Pancreas (tissue), 10 donors: ENCODE measurements around the gene CDH1. TPM values are rescaled to one million over a fixed set of nuclear protein-coding genes. Genes with fewer than 3 reads are reported as not detected.

ENCODE experiments used
- ATAC-seq, 4 donors: fragments of 200-7000 bp; cut with Tn5 transposase; one replicate each; pipeline versions ENCODE4 v1.8.0 to v1.9.1; 2020; ENCODE audit warnings: mild to moderate bottlenecking in 4 of 4, moderate library complexity in 4 of 4
- DNase-seq, 6 donors: peaks; one replicate each; pipeline ENCODE4 v3.0.0-alpha.2; 2020
- FAIRE-seq: peaks from 2 replicates; lab custom pipeline; 2012; peaks lifted over from hg19 to GRCh38; lab: Jason Lieb, UNC
- H3K27ac ChIP-seq, 4 donors: fragments of 200-600 bp; sonication (generic); 1 replicate in 3 of 4; 2 replicates in 1 of 4; pipeline versions ENCODE4 v1.5.0 to v1.8.0; 2020
- H3K27me3 ChIP-seq, 4 donors: fragments of 200-600 bp; one replicate each; pipeline ENCODE4 v1.8.0; 2021
- H3K36me3 ChIP-seq, 3 donors: fragments of 200-600 bp; sonication (generic) in 1 of 3; one replicate each; pipeline versions ENCODE4 v1.5.0 to v1.8.0; 2020 to 2021
- H3K4me1 ChIP-seq, 3 donors: fragments of 200-600 bp; one replicate each; pipeline ENCODE4 v1.8.0; 2021
- H3K4me3 ChIP-seq, 4 donors: fragments of 200-600 bp; sonication (generic) in 2 of 4; one replicate each; pipeline versions ENCODE4 v1.5.0 to v1.8.0; 2020 to 2021
- H3K9me3 ChIP-seq, 4 donors: fragments of 200-600 bp; one replicate each; pipeline ENCODE4 v1.8.0; 2021
- CTCF ChIP-seq, 4 donors: fragments of 200-600 bp; sonication (generic) in 3 of 4; IDR thresholded peaks; one replicate each; pipeline versions ENCODE4 v1.5.0 to v1.8.0; 2021; ENCODE audit warnings: antibody characterized with exemption in 4 of 4
- WGBS, 2 donors: extraction: QIAGEN DNeasy Blood & Tissue Kit; methylation state at CpG; one replicate each; pipeline ENCODE4 v1.1.7; 2013; 5-methylcytosine and 5-hydroxymethylcytosine counted together
- intact Hi-C, 3 donors: fragments of 100-400 bp; cut with DNase I; formaldehyde crosslinking; loops; one replicate each; pipeline versions ENCODE4 v1.11.1 to v1.14.2; 2022
- polyA plus RNA-seq, 2 donors: library from polyadenylated mRNA; stranded (reverse); fragments of 200-250 nt; gene quantifications; one replicate each; pipeline ENCODE4 v1.2.3, GENCODE V29; 2013
- total RNA-seq, 6 donors: library from RNA; stranded (reverse); fragmentation: NEBNext Ultra II Directional in 4 of 6; extraction: Animal tissue kit (Norgen Biotek cat#: 25700) in 4 of 6; gene quantifications; one replicate each; pipeline versions ENCODE4 v1.2.1 to v1.2.4, GENCODE V29; 2021 to 2023
- donor health status: healthy with polysubstance abuse.
- donor health status: DM: no; HTN: no; CAD: no; lungs with moderate emphysema.
- donor health status: DM: no; HTN: no; CAD: no.
- donor health status: control.
- donor health status: control.
- donor health status: Bipolar disorder and iron deficiency.
- donor health status: DM: yes; HTN: yes; CAD: no.
- donor health status: DM: no; HTN: no; CAD: no.
- donor health status: DM: no; HTN: no; CAD: no.
- donor health status: DM: yes; HTN: yes; CAD: no.

The CDH1 gene
- total and polyA plus RNA-seq, 8 donors = 52.8 to 258 (median 155) TPM

GRCh38 chr16:68744744-68745280 is 7.7 kb downstream of the CDH1 start:
- no peak for TF ChIP-seq CTCF (IDR thresholded peaks at IDR 0.05)
- 10 to 11% methylated on average over 11 of the region's 11 CpGs for WGBS, 2 donors
- intact Hi-C loops = loop anchor here in 2 of 3 donors (5.0 kb wide), 2 partner anchors 42 to 47 kb away; no protein-coding TSS in a partner anchor

DNA sequence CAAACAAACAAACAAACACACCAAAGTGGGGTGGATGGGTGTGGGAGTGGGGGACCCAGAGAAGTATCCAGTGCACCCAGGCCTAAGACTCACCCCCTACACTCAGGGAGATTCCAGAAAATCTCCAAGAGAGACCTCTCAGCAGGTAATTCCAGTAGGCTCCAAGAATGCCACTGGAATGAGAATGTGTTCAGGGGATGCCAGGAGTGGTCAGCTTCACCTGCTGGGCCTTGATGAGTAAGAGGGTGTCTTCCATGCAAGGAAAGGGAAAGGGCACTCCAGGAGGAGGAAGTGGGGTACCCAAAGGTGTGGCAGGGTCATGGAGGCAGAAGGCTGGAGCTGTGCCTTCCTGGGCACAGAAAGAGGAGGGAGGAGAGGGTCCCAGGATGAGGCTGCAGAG is 9.9 kb downstream of the CDH1 start:
- no peak for FAIRE-seq
- Histone ChIP-seq H3K9me3 (no peaks in the 10 kb centered on the region), H3K4me3 (no peak overlapping the region), H3K36me3 (no peaks in the 10 kb centered on the region), H3K27me3 (no peaks in the 10 kb centered on the region), H3K27ac (peak overlapping the region in 1 of 4 donors; percentile 95), H3K4me1 (peaks cover 58 to 62% (median 61%) of the 10 kb centered on the region in 3 donors)
- DNase-seq = no peak
- TF ChIP-seq CTCF (IDR thresholded peaks at IDR 0.05) = no peak
- no peak for ATAC-seq
- intact Hi-C loops = no loop called here

More at GRCh38 chr16:68744744-68745280, 7.7 kb downstream of the CDH1 start:
- ATAC-seq (peak; percentile 73 to 90 (median 84)), FAIRE-seq (no peak), DNase-seq (peak; percentile 63 to 94 (median 84))
- Histone ChIP-seq H3K27me3 (no peaks in the 10 kb centered on the region), H3K36me3 (no peaks in the 10 kb centered on the region), H3K27ac (peak overlapping the region; percentile 64 to 95 (median 92)), H3K4me3 (peak overlapping the region in 2 of 4 donors; percentile 4 to 17), H3K9me3 (no peaks in the 10 kb centered on the region), H3K4me1 (peaks cover 75 to 81% (median 79%) of the 10 kb centered on the region in 3 donors)

DNA sequence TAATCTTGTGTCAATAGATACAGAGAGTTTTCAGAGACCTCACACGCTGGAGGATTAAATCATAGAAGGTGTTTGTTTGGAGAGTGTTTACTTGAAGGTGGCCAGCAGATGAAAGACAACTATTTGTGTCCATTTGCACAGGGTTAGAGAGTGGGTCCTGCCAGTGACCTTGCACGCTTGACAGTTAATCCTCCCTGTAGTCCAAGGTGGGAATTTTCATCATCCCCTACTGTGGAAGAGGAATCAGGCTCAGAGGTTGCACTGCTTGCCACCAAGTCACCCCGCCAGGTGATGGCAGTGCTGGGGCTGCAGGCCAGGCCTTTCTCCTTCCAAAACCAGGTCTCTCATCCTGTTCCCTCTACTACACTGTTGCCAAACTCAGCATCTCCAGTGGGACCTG is 12.3 kb downstream of the CDH1 start:
- peak in 1 of 4 donors; percentile 9 for ATAC-seq

DNA sequence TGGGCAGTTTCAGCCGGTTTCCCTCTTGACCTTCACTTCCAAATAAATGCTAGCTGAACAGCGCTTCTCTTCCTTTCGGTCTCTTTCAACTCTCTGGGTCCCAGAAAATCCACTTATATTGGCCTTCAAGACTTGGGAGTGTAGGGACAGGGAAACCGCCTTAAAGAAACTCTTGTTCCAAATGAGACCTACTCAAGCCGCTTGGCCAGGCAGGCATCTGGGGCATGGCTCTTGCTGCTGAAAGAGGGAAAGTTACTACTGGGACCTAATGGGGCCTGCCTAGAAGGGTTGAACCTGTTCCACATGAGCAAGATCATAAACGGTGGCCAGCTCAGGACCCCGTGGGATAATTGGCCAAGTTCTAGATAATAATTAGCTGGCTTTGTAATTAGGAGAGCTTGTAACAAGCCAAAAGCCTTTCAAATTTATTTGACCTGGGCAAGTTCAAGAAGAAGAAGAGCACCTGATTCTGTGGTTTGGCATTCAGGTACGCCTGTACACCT is 13.2 kb downstream of the CDH1 start:
- no peak for TF ChIP-seq CTCF (IDR thresholded peaks at IDR 0.05)
- no peaks in the 10 kb centered on the region for H3K36me3 ChIP-seq
- H3K27me3 ChIP-seq = no peaks in the 10 kb centered on the region
- DNase-seq (no peak), ATAC-seq (no peak), FAIRE-seq (no peak)
- H3K27ac ChIP-seq = peak overlapping the region in 2 of 4 donors; percentile 12 to 20
- intact Hi-C loops = no loop called here
- no peaks in the 10 kb centered on the region for H3K9me3 ChIP-seq
- no peak overlapping the region for H3K4me3 ChIP-seq
- WGBS, 2 donors = 58 to 60% methylated on average over 8 of the region's 8 CpGs
- H3K4me1 ChIP-seq = peaks cover 39 to 53% (median 42%) of the 10 kb centered on the region in 3 donors

More for the DNA sequence above, 12.3 kb downstream of the CDH1 start:
- Histone ChIP-seq H3K4me1 (peaks cover 39 to 51% (median 41%) of the 10 kb centered on the region in 3 donors), H3K36me3 (no peaks in the 10 kb centered on the region), H3K27me3 (no peaks in the 10 kb centered on the region), H3K4me3 (no peak overlapping the region), H3K9me3 (no peaks in the 10 kb centered on the region), H3K27ac (peak overlapping the region in 2 of 4 donors; percentile 16 to 54)
- no peak for FAIRE-seq
- intact Hi-C loops = no loop called here
- WGBS, 2 donors = 60 to 62% methylated on average over 3 of the region's 3 CpGs
- no peak for TF ChIP-seq CTCF (IDR thresholded peaks at IDR 0.05)
- DNase-seq = no peak

DNA sequence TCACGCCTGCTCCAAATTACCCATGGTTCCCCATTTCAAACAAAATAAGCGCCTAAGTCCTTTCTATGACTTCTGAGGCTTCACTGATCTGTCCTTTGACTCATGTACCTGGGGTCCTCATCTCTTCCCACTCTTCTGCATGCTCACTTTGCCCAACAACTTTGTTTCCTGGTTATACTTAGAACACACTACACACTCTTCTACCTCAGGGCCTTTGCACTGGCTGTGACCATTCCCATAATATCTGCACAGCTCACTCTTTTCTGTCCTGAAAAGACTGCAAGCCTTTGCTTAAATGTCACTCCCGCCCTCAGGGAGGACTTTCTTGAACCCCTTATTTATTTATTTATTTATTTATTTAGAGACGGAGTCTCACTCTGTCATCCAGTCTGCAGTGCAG is 14.1 kb downstream of the CDH1 start:
- peaks cover 35 to 53% (median 44%) of the 10 kb centered on the region in 3 donors for H3K4me1 ChIP-seq
- FAIRE-seq = no peak
- no peak for ATAC-seq
- WGBS, 2 donors = 94 to 98% methylated on average over 4 of the region's 4 CpGs
- H3K36me3 ChIP-seq = no peaks in the 10 kb centered on the region
- no peaks in the 10 kb centered on the region for H3K27me3 ChIP-seq
- DNase-seq = no peak
- intact Hi-C loops = no loop called here
- no peak for TF ChIP-seq CTCF (IDR thresholded peaks at IDR 0.05)
- H3K27ac ChIP-seq = no peak overlapping the region
- H3K4me3 ChIP-seq = no peak overlapping the region
- no peaks in the 10 kb centered on the region for H3K9me3 ChIP-seq
